K562 (cell line): ENCODE data around the gene COQ8B. TPM values are rescaled to one million over a fixed set of nuclear protein-coding genes. Genes with fewer than 3 reads are reported as not detected.
A peak's percentile ranks its signal among the peaks of the same experiment; 100 is the strongest.

Source experiments
- BMI1 ChIP-seq: fragments of 150-350 bp; IDR thresholded peaks from 2 replicates; pipeline ENCODE4 v1.6.1; 2014; ENCODE audit warnings: low read length
- ELK3 ChIP-seq: fragments of 450-650 bp; formaldehyde crosslinking; IDR thresholded peaks from 2 replicates; pipeline ENCODE4 v1.4.0; 2020; ENCODE audit warnings: mild to moderate bottlenecking
- FOXP4 ChIP-seq: sonication (generic); formaldehyde crosslinking; IDR thresholded peaks from 2 replicates; pipeline ENCODE4 v1.8.0; 2022; ENCODE audit warnings: mild to moderate bottlenecking, missing genetic modification reagents, borderline replicate concordance
- MNT ChIP-seq, 2 experiments: fragments of 450-650 bp; conservative IDR thresholded peaks; 2 replicates each; pipeline ENCODE4 v1.6.1; 2017; ENCODE audit warnings: mild to moderate bottlenecking in 2 of 2, moderate library complexity in 2 of 2
- MYNN ChIP-seq, 2 experiments: sonication (generic); formaldehyde crosslinking in 1 of 2; IDR thresholded peaks; 2 replicates each; pipeline versions ENCODE4 v1.5.0 to v1.6.1; 2016 to 2020; ENCODE audit warnings: antibody characterized with exemption in 1 of 2, missing genetic modification reagents in 1 of 2
- NFXL1 ChIP-seq: fragments of 450-650 bp; formaldehyde crosslinking; IDR thresholded peaks from 2 replicates; pipeline ENCODE4 v1.4.0; 2021; ENCODE audit warnings: mild to moderate bottlenecking
- NR1H2 ChIP-seq: sonication (generic); formaldehyde crosslinking; IDR thresholded peaks from 2 replicates; pipeline ENCODE4 v1.4.0; 2020; ENCODE audit warnings: mild to moderate bottlenecking, missing genetic modification reagents
- POLR2G ChIP-seq: fragments of 200-400 bp; formaldehyde crosslinking; IDR thresholded peaks from 2 replicates; pipeline ENCODE4 v1.6.1; 2017; ENCODE audit warnings: low read depth, mild to moderate bottlenecking, antibody characterized with exemption, low read length, moderate library complexity
- PREB ChIP-seq: sonication (generic); formaldehyde crosslinking; IDR thresholded peaks from 2 replicates; pipeline ENCODE4 v1.8.1; 2023; ENCODE audit warnings: mild to moderate bottlenecking, missing genetic modification reagents
- SMARCA4 ChIP-seq: fragments of 450-650 bp; IDR thresholded peaks from 2 replicates; pipeline ENCODE4 v1.6.1; 2016
- TCF7L2 ChIP-seq: fragments of 150-350 bp; IDR thresholded peaks from 2 replicates; pipeline ENCODE4 v1.6.1; 2016; ENCODE audit warnings: low read depth, mild to moderate bottlenecking, low read length, moderate library complexity
- THAP7 ChIP-seq: fragments of 250-450 bp; sonication (Bioruptor Pico); IDR thresholded peaks from 2 replicates; pipeline ENCODE4 v1.5.0; 2021
- XRCC3 ChIP-seq: fragments of 450-650 bp; IDR thresholded peaks from 2 replicates; pipeline ENCODE4 v1.6.1; 2017; ENCODE audit warnings: mild to moderate bottlenecking, moderate library complexity
- ZNF609 ChIP-seq: sonication (generic); formaldehyde crosslinking; IDR thresholded peaks from 2 replicates; pipeline ENCODE4 v1.8.1; 2023; ENCODE audit warnings: missing genetic modification reagents, mild to moderate bottlenecking, borderline replicate concordance
- ZNF764 ChIP-seq: fragments of 250-450 bp; sonication (Bioruptor Pico); IDR thresholded peaks from 2 replicates; pipeline ENCODE4 v1.4.0; 2020; ENCODE audit warnings: low read depth, mild to moderate bottlenecking, moderate library complexity
- polyA plus RNA-seq, 8 experiments: library from polyadenylated mRNA; depleted of rRNA in 4 of 8; stranded (reverse) in 5 of 8; unstranded in 3 of 8; fragments of >200 nt; fragmentation: Nextera tagmentation in 2 of 8; fragmentation: Illumina TruSeq in 1 of 8; extraction: Ambion mirVana in 2 of 8; extraction: Trizol in 1 of 8; gene quantifications; 2 replicates each; pipeline versions ENCODE4 v1.2.1 to v1.2.3, GENCODE V29; 2011 to 2014; ENCODE audit warnings: inconsistent platforms in 1 of 8, missing spikeins in 1 of 8
- total RNA-seq, 7 experiments: library from RNA; depleted of rRNA in 6 of 7; stranded (reverse); fragments of >200 nt in 6 of 7; fragmentation: Illumina TruSeq in 2 of 7; extraction: Trizol in 2 of 7; gene quantifications; 2 replicates each; pipeline versions ENCODE4 v1.2.1 to v1.2.3, GENCODE V29; 2011 to 2021; ENCODE audit warnings: low replicate concordance in 1 of 7

The COQ8B gene
- total and polyA plus RNA-seq, 9 of the 15 experiments (the other 6 are each of a cell fraction or from before 2014, with no cell fraction given): 0.41 to 32.3 (median 12.9) TPM

GRCh38 chr19:40750058-40750873 is 33.6 kb upstream of the COQ8B start, which contains the start of gene ACTMAP (continued):
- TF ChIP-seq MNT (conservative IDR thresholded peaks at IDR 0.05) (peak; percentile 89 to 91), POLR2G (no peak), NR1H2 (no peak), NFXL1 (no peak), PREB (CRISPR knock-in tag) (no peak), THAP7 (no peak), FOXP4 (CRISPR knock-in tag) (no peak), ZNF609 (CRISPR knock-in tag) (no peak), BMI1 (no peak), TCF7L2 (no peak; the same call in 1 of the 2 replicates), ELK3 (CRISPR knock-in tag) (no peak), ZNF764 (CRISPR knock-in tag) (no peak), MYNN (IDR thresholded peaks at IDR 0.05) (no peak), MYNN (CRISPR knock-in tag; IDR thresholded peaks at IDR 0.05) (no peak), SMARCA4 (peak; percentile 73), XRCC3 (no peak)
